ENCODE measurements around the gene KRT24.

KRT24 gene

GRCh38 chr17:40687106-40687505 lies 16.4 kb downstream of the KRT24 start:
- no peak for DNase-seq

DNA sequence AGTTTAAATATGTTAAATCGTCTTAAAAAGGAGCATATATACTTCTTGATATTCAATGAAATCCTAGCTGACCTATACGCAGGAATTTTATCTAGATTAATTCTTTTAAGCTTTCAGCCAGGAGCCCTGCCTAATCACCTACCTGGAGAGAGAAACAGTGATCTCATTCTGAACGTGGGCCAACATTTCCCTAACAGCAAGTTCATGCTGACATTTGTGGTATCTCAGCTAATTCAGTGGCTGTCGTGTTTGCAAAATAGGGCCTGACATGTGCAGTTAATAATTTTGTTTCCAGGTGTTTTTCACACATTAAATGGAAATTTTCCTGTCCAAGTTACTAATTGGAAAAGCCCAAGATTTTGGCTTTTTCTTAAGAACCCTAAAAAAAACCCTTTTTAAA lies 17.4 kb downstream of the KRT24 start:
- DNase-seq = no peak

DNA sequence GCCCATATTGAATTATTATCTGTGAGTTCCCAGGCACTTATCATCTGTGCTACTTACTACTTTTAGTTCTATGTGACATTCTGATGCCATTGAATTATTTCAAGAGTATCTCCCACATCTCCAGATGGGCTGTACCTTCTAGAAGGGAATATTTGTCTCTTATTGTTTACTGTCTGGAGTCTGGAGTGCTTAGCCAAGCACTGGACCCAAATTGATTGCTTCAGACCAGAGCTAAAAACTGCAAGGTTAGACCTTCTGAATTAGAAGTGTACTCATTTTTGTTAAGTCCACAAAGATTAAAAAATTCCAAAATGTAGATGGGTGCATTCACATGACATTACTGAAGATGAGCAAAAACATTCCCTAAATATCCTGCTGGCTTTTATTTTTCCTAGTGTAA lies 22.6 kb downstream of the KRT24 start:
- no peak for DNase-seq

- DNase-seq = no peak
These were observed 24.0 kb downstream of the KRT24 start for GRCh38 chr17:40679523-40679907.

GRCh38 chr17:40678902-40679522 lies 24.5 kb downstream of the KRT24 start:
- no peak for DNase-seq

GRCh38 chr17:40675905-40676304 lies 27.6 kb downstream of the KRT24 start:
- no peak for DNase-seq

DNA sequence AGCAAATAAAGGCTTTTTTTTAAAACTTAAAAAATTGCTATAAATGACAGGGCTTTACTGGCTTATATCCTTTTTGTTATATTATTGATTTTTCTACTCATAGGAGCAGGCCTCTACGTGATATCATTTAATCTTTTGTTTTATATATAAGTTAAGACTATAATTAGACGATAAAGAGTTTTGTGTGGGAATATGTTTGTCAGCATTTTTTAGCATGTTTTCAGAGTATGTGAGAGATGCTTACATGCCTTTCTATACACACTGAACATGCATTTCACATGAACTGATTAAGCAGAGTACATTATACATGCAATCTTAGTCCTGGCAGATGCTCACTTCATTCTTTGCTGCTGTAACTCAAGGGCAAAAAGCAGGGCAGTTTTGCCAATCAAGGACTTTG lies 30.9 kb downstream of the KRT24 start:
- no peak for DNase-seq

DNA sequence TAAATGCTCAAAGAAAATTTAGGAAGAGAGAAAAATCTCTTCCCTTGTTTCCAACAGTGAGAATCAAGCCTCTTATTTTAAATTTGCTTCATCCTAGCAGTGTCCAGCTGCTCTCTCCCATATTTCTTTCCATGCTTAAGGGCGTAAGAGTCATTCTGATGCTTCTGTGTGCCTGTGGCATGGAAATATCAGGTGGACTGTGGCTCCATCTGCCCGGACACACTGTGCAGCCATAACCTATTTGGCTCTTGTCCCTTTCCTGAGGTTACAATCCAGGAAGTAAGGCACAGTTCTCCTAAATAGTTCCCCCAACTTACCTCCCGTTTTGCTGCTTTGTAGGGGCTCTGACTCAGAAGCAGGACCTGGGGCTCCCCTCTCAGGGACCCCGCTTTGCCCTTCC lies 32.3 kb downstream of the KRT24 start:
- no peak for DNase-seq

DNA sequence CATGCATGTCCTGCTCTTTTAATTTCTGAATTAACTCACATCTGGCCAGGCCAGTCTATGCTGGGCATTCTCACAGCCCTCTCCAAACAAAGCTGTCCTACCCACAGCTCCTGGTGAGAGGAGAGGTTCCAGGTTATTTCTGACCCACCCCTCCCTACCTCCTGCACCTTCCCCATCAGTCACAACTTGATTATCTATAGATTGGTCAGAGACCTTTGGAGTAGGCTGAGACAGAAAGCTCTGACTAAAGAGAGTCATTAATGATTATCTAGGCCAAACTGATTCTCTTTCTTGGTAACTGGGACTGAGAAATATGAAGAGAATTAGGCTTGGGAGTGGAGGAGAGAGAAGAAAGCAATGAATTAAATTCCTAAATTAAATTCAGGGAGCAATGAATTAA lies 37.2 kb downstream of the KRT24 start:
- DNase-seq = no peak

GRCh38 chr17:40664582-40665333 lies 38.8 kb downstream of the KRT24 start, which contains the start of gene KRT222:
Gene KRT222, minus strand, starts transcription at chr17:40665177. Its CDS starts 78 bp downstream, at chr17:40665099.
- peak; percentile 6 for DNase-seq

GRCh38 chr17:40663252-40663651 lies 40.3 kb downstream of the KRT24 start:
- no peak for DNase-seq

DNA sequence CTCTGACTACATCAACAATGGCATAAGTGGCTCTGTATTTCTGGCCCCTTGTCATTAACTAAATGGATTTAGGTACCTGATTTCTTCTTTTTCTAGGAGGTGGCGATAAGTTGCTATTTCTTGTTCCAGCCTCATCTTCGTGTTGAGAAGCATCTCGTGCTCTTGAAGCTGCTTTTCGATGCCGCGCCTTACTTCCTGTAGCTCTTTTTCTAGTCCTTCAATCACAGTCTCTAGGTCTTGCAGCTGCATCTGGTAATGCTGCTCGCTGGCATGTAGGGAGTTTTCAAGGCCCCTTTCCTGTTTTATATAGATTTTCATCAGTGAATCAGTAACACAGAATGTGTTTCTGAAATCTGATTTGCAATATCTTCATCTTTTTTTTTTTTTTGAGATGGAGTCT lies 43.6 kb downstream of the KRT24 start:
- no peak for DNase-seq

DNA sequence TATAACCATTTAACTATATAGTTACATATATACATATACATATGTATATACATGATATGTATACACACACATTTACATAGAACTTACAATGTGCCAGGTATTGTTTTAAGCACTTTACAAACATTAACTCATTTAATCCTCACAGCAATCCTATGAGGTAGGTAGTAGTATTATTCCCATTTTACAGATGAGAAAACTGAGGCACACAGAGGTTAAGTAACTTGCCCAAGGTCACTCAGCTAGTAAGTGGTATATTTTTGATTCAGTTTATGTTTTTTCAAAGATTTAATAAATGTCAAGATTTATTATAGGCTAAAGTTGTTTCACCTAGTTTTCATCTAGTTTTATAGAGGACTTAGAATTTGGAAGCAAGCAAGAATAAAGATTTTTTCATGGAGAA lies 45.2 kb downstream of the KRT24 start:
- DNase-seq = no peak

DNA sequence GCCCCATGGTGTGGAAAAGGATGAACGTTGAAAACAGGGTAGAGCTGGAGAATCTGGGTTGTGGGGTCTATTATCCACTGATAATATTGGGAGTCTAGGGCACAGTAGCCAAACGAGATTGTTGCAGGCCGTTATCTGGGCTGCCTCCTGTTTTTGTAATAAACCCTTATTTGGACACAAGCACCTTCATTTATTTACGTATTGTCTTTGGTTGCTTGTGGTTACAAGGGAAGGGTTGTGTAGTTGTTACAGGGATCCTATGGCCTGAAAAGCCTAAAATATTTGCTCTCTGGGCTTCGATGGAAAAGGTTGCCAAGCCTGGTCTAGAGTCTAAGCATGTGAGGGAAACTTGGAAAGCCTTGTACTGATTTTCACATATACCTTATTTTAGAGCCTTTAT lies 51.6 kb downstream of the KRT24 start:
- no peak for DNase-seq

GRCh38 chr17:40648384-40648968 lies 55.1 kb downstream of the KRT24 start:
- DNase-seq = no peak

Measured in EL (cell line).